HEK293 (cell line): Measurements from ENCODE around the gene CEACAM1.

Source experiments
- CTCF ChIA-PET: fragments of 350-600 bp; formaldehyde crosslinking; extraction: SDS; loops from one replicate; lab custom pipeline; 2021; ENCODE audit warnings: antibody characterized with exemption; lab: Yijun Ruan, JAX
- POLR2A ChIA-PET: fragments of 300-600 bp; formaldehyde crosslinking; extraction: SDS; loops from one replicate; lab custom pipeline; 2020; ENCODE audit warnings: antibody characterized with exemption, inconsistent platforms; lab: Yijun Ruan, JAX
- H3K27ac ChIP-seq: fragments of 200-500 bp; sonication (Bioruptor generic); 2 replicates; pipeline ENCODE4 v1.5.1; 2014; ENCODE audit warnings: low read depth, low read length, control low read depth, inconsistent platforms; ENCODE audit errors: extremely low read depth
- H3K36me3 ChIP-seq, 2 experiments: fragments of 200-500 bp in 1 of 2; sonication (Bioruptor generic) in 1 of 2; 1 replicate in 1 of 2; 2 replicates in 1 of 2; pipeline ENCODE4 v1.5.1; 2014 to 2017; ENCODE audit warnings: inconsistent platforms in 2 of 2, low read length in 2 of 2; ENCODE audit not compliant: control insufficient read depth in 2 of 2, insufficient read depth in 1 of 2
- H3K4me1 ChIP-seq: fragments of 200-500 bp; sonication (Bioruptor generic); 2 replicates; pipeline ENCODE4 v1.5.1; 2014; ENCODE audit warnings: mild to moderate bottlenecking, low read length, inconsistent platforms; ENCODE audit not compliant: control insufficient read depth, insufficient read depth
- H3K4me3 ChIP-seq: 2 replicates; pipeline ENCODE4 v1.5.1; 2011; ENCODE audit warnings: low read depth, mild to moderate bottlenecking, control low read depth, low read length, moderate library complexity
- H3K9me3 ChIP-seq: fragments of 200-500 bp; sonication (Bioruptor generic); 2 replicates; pipeline ENCODE4 v1.5.1; 2014; ENCODE audit warnings: low read depth, low read length, inconsistent platforms; ENCODE audit not compliant: control insufficient read depth, insufficient read depth
- PRDM1 ChIP-seq: fragments of 450-650 bp; formaldehyde crosslinking; IDR thresholded peaks from 2 replicates; pipeline ENCODE4; 2016; ENCODE audit warnings: missing biosample characterization, missing genetic modification characterization
- SCRT2 ChIP-seq: fragments of 450-650 bp; formaldehyde crosslinking; IDR thresholded peaks from 2 replicates; pipeline ENCODE4 v1.5.1; 2016; ENCODE audit warnings: missing biosample characterization, missing genetic modification characterization
- ZBTB48 ChIP-seq: fragments of 450-650 bp; formaldehyde crosslinking; IDR thresholded peaks from 2 replicates; pipeline ENCODE4 v1.5.1; 2016; ENCODE audit warnings: missing biosample characterization, missing genetic modification characterization
- ZNF10 ChIP-seq: fragments of 450-650 bp; formaldehyde crosslinking; IDR thresholded peaks from 2 replicates; pipeline ENCODE4 v1.5.1; 2017; ENCODE audit warnings: missing biosample characterization, missing genetic modification characterization
- ZNF239 ChIP-seq: fragments of 450-650 bp; formaldehyde crosslinking; IDR thresholded peaks from 2 replicates; pipeline ENCODE4 v1.5.1; 2016; ENCODE audit warnings: missing biosample characterization, missing genetic modification characterization
- ZNF391 ChIP-seq: fragments of 450-650 bp; formaldehyde crosslinking; IDR thresholded peaks from 2 replicates; pipeline ENCODE4 v1.5.1; 2016; ENCODE audit warnings: low read depth, missing biosample characterization, missing genetic modification characterization, borderline replicate concordance
- ZNF555 ChIP-seq: fragments of 450-650 bp; formaldehyde crosslinking; conservative IDR thresholded peaks from 2 replicates; pipeline ENCODE4 v1.5.1; 2017; ENCODE audit warnings: missing biosample characterization, mild to moderate bottlenecking, missing genetic modification characterization, inconsistent platforms
- ZNF561 ChIP-seq: fragments of 450-650 bp; IDR thresholded peaks from 2 replicates; pipeline ENCODE4 v1.5.1; 2018; ENCODE audit warnings: missing biosample characterization, missing genetic modification characterization, borderline replicate concordance
- ZNF596 ChIP-seq: fragments of 450-650 bp; IDR thresholded peaks from 2 replicates; pipeline ENCODE4 v1.5.0; 2018; ENCODE audit warnings: missing biosample characterization, mild to moderate bottlenecking, missing genetic modification characterization, moderate library complexity
- ZNF600 ChIP-seq: fragments of 450-650 bp; formaldehyde crosslinking; IDR thresholded peaks from 2 replicates; pipeline ENCODE4 v1.5.1; 2016; ENCODE audit warnings: missing biosample characterization, missing genetic modification characterization
- ZNF654 ChIP-seq: fragments of 450-650 bp; formaldehyde crosslinking; IDR thresholded peaks from 2 replicates; pipeline ENCODE4 v1.5.1; 2016; ENCODE audit warnings: low read depth, missing biosample characterization, missing genetic modification characterization
- ZNF76 ChIP-seq: fragments of 450-650 bp; formaldehyde crosslinking; IDR thresholded peaks from 2 replicates; pipeline ENCODE4; 2016; ENCODE audit warnings: low read depth, missing biosample characterization, missing genetic modification characterization, borderline replicate concordance
- ZNF768 ChIP-seq: fragments of 450-650 bp; formaldehyde crosslinking; IDR thresholded peaks from 2 replicates; pipeline ENCODE4 v1.5.1; 2018; ENCODE audit warnings: missing biosample characterization, mild to moderate bottlenecking, missing genetic modification characterization
- ZSCAN30 ChIP-seq: fragments of 450-650 bp; IDR thresholded peaks from 2 replicates; pipeline ENCODE4 v1.5.1; 2018; ENCODE audit warnings: missing biosample characterization, mild to moderate bottlenecking, missing genetic modification characterization, moderate library complexity
- TF ChIP-seq, protein P1 (sequence below): fragments of 450-650 bp; formaldehyde crosslinking; IDR thresholded peaks from 2 replicates; pipeline ENCODE4 v1.5.1; 2016; ENCODE audit warnings: missing biosample characterization, missing genetic modification characterization
- TF ChIP-seq, protein P2 (sequence below): fragments of 450-650 bp; formaldehyde crosslinking; IDR thresholded peaks from 2 replicates; pipeline ENCODE4; 2016; ENCODE audit warnings: missing biosample characterization, missing genetic modification characterization
- TF ChIP-seq, protein P3 (sequence below): fragments of 450-650 bp; formaldehyde crosslinking; IDR thresholded peaks from 2 replicates; pipeline ENCODE4 v1.5.1; 2016; ENCODE audit warnings: missing biosample characterization, missing genetic modification characterization
- TF ChIP-seq, protein P4 (sequence below): fragments of 450-650 bp; IDR thresholded peaks from 2 replicates; pipeline ENCODE4 v1.5.1; 2018; ENCODE audit warnings: missing biosample characterization, mild to moderate bottlenecking, missing genetic modification characterization
- TF ChIP-seq, protein P5 (sequence below): fragments of 450-650 bp; formaldehyde crosslinking; conservative IDR thresholded peaks from 2 replicates; pipeline ENCODE4 v1.5.1; 2016; ENCODE audit warnings: low read depth, missing biosample characterization, missing genetic modification characterization
- TF ChIP-seq, protein P6 (sequence below): fragments of 450-650 bp; formaldehyde crosslinking; IDR thresholded peaks from 2 replicates; pipeline ENCODE4 v1.5.1; 2017; ENCODE audit warnings: missing biosample characterization, missing genetic modification characterization

The CEACAM1 gene

DNA sequence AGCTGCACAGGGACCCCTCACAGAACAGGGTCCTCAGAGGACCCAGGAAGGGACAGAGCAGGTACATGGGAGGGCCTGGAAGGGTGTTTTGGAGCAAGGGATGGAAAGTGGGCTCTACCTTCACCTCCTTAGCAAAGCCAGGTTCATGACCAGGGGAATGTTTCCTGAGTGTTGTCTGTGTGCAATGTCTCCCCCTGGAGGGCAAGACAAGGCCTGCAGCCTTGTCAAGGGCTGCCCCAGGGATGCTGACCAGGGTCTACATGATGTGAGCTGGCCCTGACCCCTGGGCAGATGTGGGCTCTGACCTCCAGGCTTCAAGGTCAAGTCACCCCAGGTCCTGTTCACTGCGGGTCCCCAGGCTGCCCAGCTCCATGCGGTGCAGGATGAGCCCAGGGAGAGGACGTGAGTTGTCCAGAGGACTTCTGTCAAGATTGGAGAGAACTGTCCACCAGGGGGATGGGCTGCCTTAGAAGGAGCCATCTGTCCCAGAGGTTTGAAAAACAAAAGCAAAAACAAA is 1.0 kb upstream of the CEACAM1 start:
- ChIA-PET POLR2A (interaction anchor here (0.6 kb wide), 1 partner anchor 25 kb away, joined by 3 read pairs; no protein-coding TSS in a partner anchor), CTCF (interaction anchor here (0.6 to 13.2 kb wide), 43 partner anchors 9 to 922 kb away, joined by 3 to 209 read pairs (median 4); partner anchors contain the start of genes CEACAM8 and CXCL17)
- H3K27ac ChIP-seq = no peak overlapping the region
- no peaks in the 10 kb centered on the region for H3K9me3 ChIP-seq
- TF ChIP-seq, protein P1, sequence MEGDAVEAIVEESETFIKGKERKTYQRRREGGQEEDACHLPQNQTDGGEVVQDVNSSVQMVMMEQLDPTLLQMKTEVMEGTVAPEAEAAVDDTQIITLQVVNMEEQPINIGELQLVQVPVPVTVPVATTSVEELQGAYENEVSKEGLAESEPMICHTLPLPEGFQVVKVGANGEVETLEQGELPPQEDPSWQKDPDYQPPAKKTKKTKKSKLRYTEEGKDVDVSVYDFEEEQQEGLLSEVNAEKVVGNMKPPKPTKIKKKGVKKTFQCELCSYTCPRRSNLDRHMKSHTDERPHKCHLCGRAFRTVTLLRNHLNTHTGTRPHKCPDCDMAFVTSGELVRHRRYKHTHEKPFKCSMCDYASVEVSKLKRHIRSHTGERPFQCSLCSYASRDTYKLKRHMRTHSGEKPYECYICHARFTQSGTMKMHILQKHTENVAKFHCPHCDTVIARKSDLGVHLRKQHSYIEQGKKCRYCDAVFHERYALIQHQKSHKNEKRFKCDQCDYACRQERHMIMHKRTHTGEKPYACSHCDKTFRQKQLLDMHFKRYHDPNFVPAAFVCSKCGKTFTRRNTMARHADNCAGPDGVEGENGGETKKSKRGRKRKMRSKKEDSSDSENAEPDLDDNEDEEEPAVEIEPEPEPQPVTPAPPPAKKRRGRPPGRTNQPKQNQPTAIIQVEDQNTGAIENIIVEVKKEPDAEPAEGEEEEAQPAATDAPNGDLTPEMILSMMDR (tag by site-specific recombination) = peak; percentile 91
- TF ChIP-seq ZNF555 = no peak
- TF ChIP-seq ZNF239 (tag by site-specific recombination) = no peak
- TF ChIP-seq ZNF654 (tag by site-specific recombination) = peak; percentile 44
- TF ChIP-seq ZBTB48 (tag by site-specific recombination) = peak; percentile 58
- TF ChIP-seq ZNF10 (tag by site-specific recombination) = peak; percentile 54
- TF ChIP-seq, protein P2, sequence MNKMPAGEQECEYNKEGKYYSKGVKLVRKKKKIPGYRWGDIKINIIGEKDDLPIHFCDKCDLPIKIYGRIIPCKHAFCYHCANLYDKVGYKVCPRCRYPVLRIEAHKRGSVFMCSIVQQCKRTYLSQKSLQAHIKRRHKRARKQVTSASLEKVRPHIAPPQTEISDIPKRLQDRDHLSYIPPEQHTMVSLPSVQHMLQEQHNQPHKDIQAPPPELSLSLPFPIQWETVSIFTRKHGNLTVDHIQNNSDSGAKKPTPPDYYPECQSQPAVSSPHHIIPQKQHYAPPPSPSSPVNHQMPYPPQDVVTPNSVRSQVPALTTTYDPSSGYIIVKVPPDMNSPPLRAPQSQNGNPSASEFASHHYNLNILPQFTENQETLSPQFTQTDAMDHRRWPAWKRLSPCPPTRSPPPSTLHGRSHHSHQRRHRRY (tag by site-specific recombination) = no peak
- peak; percentile 26; the same call in 1 of the 2 replicates for TF ChIP-seq SCRT2 (tag by site-specific recombination)
- peak; percentile 33; the same call in 1 of the 2 replicates for TF ChIP-seq PRDM1 (tag by site-specific recombination)
- H3K4me1 ChIP-seq = no peaks in the 10 kb centered on the region
- no peaks in the 10 kb centered on the region for H3K36me3 ChIP-seq
- no peak overlapping the region for H3K4me3 ChIP-seq

DNA sequence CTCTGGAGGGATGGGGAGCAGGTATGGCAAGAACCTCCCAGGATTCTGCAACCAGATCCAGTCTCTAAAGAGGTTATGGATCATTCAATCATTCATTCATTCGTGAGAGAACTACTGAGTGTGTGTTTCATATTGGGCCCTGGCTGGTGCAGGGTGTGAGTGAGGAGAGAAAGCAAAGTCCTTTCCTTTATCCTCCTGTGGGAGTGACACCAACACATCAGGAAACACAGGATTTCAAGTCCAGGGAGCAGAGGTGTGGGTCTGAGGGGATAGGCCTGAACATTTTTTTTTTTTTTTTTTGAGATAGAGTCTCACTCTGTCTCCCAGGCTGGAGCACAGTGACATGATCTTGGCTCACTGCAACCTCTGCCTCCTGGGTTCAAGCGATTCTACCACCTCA is 3.3 kb downstream of the CEACAM1 start:
- H3K36me3 ChIP-seq = no peaks in the 10 kb centered on the region
- ChIA-PET POLR2A (no interaction called here), CTCF (interaction anchor here (13.2 kb wide), 1 partner anchor 75 kb away, joined by 209 read pairs; no protein-coding TSS in a partner anchor)
- no peak overlapping the region for H3K27ac ChIP-seq
- H3K4me3 ChIP-seq = no peak overlapping the region
- TF ChIP-seq, protein P3, sequence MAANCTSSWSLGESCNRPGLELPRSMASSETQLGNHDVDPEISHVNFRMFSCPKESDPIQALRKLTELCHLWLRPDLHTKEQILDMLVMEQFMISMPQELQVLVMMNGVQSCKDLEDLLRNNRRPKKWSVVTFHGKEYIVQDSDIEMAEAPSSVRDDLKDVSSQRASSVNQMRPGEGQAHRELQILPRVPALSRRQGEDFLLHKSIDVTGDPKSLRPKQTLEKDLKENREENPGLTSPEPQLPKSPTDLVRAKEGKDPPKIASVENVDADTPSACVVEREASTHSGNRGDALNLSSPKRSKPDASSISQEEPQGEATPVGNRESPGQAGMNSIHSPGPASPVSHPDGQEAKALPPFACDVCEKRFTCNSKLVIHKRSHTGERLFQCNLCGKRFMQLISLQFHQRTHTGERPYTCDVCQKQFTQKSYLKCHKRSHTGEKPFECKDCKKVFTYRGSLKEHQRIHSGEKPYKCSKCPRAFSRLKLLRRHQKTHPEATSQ = no peak
- TF ChIP-seq, protein P4, sequence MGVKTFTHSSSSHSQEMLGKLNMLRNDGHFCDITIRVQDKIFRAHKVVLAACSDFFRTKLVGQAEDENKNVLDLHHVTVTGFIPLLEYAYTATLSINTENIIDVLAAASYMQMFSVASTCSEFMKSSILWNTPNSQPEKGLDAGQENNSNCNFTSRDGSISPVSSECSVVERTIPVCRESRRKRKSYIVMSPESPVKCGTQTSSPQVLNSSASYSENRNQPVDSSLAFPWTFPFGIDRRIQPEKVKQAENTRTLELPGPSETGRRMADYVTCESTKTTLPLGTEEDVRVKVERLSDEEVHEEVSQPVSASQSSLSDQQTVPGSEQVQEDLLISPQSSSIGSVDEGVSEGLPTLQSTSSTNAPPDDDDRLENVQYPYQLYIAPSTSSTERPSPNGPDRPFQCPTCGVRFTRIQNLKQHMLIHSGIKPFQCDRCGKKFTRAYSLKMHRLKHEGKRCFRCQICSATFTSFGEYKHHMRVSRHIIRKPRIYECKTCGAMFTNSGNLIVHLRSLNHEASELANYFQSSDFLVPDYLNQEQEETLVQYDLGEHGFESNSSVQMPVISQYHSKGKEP (tag by site-specific recombination) = no peak
- TF ChIP-seq ZNF76 (tag by site-specific recombination) (no peak), ZNF596 (tag by site-specific recombination) (no peak), ZNF391 (no peak), SCRT2 (tag by site-specific recombination) (no peak), ZSCAN30 (tag by site-specific recombination) (no peak), ZNF600 (no peak), ZNF768 (no peak), ZNF561 (tag by site-specific recombination) (no peak)
- TF ChIP-seq, protein P5, sequence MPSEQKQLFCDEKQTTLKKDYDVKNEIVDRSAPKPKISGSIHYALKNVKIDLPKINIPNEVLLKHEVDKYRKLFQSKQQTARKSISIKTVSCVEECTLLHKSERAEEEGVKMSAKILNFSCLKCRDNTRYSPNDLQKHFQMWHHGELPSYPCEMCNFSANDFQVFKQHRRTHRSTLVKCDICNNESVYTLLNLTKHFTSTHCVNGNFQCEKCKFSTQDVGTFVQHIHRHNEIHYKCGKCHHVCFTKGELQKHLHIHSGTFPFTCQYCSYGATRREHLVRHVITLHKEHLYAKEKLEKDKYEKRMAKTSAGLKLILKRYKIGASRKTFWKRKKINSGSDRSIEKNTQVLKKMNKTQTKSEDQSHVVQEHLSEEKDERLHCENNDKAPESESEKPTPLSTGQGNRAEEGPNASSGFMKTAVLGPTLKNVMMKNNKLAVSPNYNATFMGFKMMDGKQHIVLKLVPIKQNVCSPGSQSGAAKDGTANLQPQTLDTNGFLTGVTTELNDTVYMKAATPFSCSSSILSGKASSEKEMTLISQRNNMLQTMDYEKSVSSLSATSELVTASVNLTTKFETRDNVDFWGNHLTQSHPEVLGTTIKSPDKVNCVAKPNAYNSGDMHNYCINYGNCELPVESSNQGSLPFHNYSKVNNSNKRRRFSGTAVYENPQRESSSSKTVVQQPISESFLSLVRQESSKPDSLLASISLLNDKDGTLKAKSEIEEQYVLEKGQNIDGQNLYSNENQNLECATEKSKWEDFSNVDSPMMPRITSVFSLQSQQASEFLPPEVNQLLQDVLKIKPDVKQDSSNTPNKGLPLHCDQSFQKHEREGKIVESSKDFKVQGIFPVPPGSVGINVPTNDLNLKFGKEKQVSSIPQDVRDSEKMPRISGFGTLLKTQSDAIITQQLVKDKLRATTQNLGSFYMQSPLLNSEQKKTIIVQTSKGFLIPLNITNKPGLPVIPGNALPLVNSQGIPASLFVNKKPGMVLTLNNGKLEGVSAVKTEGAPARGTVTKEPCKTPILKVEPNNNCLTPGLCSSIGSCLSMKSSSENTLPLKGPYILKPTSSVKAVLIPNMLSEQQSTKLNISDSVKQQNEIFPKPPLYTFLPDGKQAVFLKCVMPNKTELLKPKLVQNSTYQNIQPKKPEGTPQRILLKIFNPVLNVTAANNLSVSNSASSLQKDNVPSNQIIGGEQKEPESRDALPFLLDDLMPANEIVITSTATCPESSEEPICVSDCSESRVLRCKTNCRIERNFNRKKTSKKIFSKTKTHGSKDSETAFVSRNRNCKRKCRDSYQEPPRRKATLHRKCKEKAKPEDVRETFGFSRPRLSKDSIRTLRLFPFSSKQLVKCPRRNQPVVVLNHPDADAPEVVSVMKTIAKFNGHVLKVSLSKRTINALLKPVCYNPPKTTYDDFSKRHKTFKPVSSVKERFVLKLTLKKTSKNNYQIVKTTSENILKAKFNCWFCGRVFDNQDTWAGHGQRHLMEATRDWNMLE (tag by site-specific recombination) = no peak
- TF ChIP-seq, protein P6, sequence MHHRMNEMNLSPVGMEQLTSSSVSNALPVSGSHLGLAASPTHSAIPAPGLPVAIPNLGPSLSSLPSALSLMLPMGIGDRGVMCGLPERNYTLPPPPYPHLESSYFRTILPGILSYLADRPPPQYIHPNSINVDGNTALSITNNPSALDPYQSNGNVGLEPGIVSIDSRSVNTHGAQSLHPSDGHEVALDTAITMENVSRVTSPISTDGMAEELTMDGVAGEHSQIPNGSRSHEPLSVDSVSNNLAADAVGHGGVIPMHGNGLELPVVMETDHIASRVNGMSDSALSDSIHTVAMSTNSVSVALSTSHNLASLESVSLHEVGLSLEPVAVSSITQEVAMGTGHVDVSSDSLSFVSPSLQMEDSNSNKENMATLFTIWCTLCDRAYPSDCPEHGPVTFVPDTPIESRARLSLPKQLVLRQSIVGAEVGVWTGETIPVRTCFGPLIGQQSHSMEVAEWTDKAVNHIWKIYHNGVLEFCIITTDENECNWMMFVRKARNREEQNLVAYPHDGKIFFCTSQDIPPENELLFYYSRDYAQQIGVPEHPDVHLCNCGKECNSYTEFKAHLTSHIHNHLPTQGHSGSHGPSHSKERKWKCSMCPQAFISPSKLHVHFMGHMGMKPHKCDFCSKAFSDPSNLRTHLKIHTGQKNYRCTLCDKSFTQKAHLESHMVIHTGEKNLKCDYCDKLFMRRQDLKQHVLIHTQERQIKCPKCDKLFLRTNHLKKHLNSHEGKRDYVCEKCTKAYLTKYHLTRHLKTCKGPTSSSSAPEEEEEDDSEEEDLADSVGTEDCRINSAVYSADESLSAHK (tag by site-specific recombination) = no peak
- H3K4me1 ChIP-seq = no peaks in the 10 kb centered on the region
- no peaks in the 10 kb centered on the region for H3K9me3 ChIP-seq
